Measurements from ENCODE around the gene ZFTA. TPM values are rescaled to one million over a fixed set of nuclear protein-coding genes. Genes with fewer than 3 reads are reported as not detected.

Gene ZFTA
- total RNA-seq, 1 donor: 14.5 TPM

DNA sequence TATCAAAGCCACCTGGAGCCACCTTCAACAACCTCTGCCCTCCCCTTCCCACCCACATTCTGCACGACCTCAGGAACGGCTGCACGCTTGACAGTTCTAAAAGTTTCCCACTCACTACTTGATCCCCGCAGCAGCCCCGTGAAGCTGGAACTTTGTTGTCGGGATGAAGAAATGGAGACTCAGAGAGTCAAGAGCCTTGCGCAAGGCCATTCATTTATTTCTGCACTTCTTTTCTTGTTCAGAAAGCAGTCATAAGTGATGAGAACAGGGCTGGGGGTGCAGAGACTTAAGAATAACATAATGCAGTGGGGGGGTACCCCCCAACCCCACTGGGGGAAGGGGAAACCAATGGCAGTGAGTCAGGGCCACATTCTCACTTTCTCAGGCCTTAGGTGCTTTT is 2.2 kb upstream of the ZFTA start:
- DNase-seq (ENCODE audit: insufficient read length, low spot score, missing footprints): no peak
- no peaks in the 10 kb centered on the region for H3K27me3 ChIP-seq (ENCODE audit: insufficient read depth, low read length)
- H3K79me2 ChIP-seq (ENCODE audit: insufficient read depth, low read length): peaks cover 13% of the 10 kb centered on the region
- no peak overlapping the region for H3K4me2 ChIP-seq (ENCODE audit: insufficient read depth, low read length)
- peaks cover 12% of the 10 kb centered on the region for H4K20me1 ChIP-seq (ENCODE audit: insufficient read depth, low read length)
- H3K27ac ChIP-seq (ENCODE audit: low read depth, low read length): no peak overlapping the region
- no peaks in the 10 kb centered on the region for H3K9me3 ChIP-seq (ENCODE audit: low read depth, low read length)
- no peak overlapping the region for H2AFZ ChIP-seq (ENCODE audit: low read length)
- no peaks in the 10 kb centered on the region for H3K36me3 ChIP-seq (ENCODE audit: insufficient read depth, low read length)
- no peak overlapping the region for H3K4me3 ChIP-seq (ENCODE audit: insufficient read depth, low read length)
- TF ChIP-seq, protein P1, sequence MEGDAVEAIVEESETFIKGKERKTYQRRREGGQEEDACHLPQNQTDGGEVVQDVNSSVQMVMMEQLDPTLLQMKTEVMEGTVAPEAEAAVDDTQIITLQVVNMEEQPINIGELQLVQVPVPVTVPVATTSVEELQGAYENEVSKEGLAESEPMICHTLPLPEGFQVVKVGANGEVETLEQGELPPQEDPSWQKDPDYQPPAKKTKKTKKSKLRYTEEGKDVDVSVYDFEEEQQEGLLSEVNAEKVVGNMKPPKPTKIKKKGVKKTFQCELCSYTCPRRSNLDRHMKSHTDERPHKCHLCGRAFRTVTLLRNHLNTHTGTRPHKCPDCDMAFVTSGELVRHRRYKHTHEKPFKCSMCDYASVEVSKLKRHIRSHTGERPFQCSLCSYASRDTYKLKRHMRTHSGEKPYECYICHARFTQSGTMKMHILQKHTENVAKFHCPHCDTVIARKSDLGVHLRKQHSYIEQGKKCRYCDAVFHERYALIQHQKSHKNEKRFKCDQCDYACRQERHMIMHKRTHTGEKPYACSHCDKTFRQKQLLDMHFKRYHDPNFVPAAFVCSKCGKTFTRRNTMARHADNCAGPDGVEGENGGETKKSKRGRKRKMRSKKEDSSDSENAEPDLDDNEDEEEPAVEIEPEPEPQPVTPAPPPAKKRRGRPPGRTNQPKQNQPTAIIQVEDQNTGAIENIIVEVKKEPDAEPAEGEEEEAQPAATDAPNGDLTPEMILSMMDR (IDR thresholded peaks at IDR 0.05; ENCODE audit: extremely low read depth, low read depth, low read length): no peak
- H3K4me1 ChIP-seq (ENCODE audit: insufficient read depth, low read length): peaks cover 4% of the 10 kb centered on the region

DNA sequence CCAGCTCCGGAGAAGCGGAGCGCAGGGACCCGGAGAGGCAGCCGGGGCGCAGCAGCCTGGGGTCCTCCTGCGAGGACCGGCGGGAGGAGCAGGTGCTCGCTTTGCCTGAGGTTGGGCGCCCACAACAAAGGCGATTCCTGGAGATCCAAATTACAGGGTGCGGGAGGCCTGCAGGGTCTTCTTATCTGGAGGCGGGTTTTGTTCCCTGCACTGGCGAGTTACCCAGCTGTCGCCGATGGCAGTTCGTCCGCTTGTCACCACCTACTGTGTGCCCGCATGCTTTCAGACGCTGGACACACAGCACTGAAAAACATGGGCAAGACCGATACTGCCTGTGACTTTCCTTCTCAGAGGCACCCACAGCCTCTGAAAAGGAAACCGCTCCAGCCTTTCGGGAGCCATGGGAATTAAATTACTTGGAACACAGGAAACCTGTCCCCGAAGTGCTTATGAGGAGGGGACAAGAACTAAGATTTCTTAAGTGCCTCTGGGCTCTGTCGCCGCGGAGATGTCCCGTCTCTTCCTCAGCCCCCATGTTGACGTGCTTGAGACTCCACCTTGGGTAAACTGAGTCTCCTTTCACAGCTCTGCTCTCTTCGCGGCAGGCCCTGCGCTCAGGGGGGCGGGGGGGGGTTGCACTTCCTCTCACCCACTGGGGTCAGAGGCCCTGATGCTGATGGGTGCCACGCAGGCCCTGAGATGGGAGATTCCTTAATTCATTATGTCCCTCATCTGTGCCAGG is 1.3 kb upstream of the ZFTA start:
- peaks cover 12% of the 10 kb centered on the region for H4K20me1 ChIP-seq (ENCODE audit: insufficient read depth, low read length)
- H2AFZ ChIP-seq (ENCODE audit: low read length): peak overlapping the region; percentile 83
- H3K4me1 ChIP-seq (ENCODE audit: insufficient read depth, low read length): peaks cover 4% of the 10 kb centered on the region
- no peaks in the 10 kb centered on the region for H3K36me3 ChIP-seq (ENCODE audit: insufficient read depth, low read length)
- H3K79me2 ChIP-seq (ENCODE audit: insufficient read depth, low read length): peaks cover 16% of the 10 kb centered on the region
- H3K4me2 ChIP-seq (ENCODE audit: insufficient read depth, low read length): peak overlapping the region; percentile 74
- peak; percentile 78 for DNase-seq (ENCODE audit: insufficient read length, low spot score, missing footprints)
- H3K9me3 ChIP-seq (ENCODE audit: low read depth, low read length): no peaks in the 10 kb centered on the region
- H3K27ac ChIP-seq (ENCODE audit: low read depth, low read length): no peak overlapping the region
- TF ChIP-seq, protein P1 (IDR thresholded peaks at IDR 0.05; ENCODE audit: extremely low read depth, low read depth, low read length): no peak
- H3K27me3 ChIP-seq (ENCODE audit: insufficient read depth, low read length): no peaks in the 10 kb centered on the region
- peak overlapping the region; percentile 80 for H3K4me3 ChIP-seq (ENCODE audit: insufficient read depth, low read length)

DNA sequence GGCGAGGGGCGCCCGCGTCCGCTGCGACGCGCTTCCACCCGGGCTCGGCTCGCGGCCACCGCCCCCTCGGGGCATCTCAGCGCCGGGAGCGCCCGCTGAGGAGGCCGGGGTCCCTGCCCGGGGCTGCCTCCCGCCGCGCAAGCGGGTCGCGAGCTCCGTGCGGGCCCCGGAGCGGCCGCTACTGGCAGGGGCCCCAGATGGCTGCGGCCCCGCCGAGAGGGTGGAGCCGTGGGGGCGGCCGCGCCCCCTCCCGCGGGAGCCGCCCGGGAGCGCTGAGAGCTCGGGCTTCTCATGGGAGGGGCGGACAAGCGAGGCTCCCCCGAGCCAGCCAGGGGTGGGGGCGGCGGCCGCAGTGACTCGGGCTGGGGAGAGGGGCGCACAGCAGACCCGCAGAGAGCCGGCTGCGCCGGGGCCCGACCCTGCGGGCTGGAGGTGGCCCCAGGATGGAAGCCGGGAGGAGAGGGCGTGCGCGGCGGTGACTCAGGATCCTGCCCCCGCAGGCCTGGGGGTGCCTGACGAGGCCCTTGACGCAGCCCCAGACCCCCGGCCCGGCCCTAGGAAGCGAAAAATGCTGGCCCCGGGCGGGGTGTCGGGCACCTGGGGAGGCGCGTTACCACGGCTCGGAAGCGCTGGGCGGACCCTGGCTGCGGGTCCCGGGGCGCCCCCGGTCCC is 603 bp upstream of the ZFTA start:
- Histone ChIP-seq H4K20me1 (ENCODE audit: insufficient read depth, low read length) (peaks cover 12% of the 10 kb centered on the region), H2AFZ (ENCODE audit: low read length) (peak overlapping the region; percentile 29), H3K4me2 (ENCODE audit: insufficient read depth, low read length) (peak overlapping the region; percentile 74), H3K27ac (ENCODE audit: low read depth, low read length) (no peak overlapping the region), H3K79me2 (ENCODE audit: insufficient read depth, low read length) (peaks cover 16% of the 10 kb centered on the region), H3K4me1 (ENCODE audit: insufficient read depth, low read length) (peaks cover 4% of the 10 kb centered on the region), H3K4me3 (ENCODE audit: insufficient read depth, low read length) (peak overlapping the region; percentile 80), H3K9me3 (ENCODE audit: low read depth, low read length) (no peaks in the 10 kb centered on the region), H3K27me3 (ENCODE audit: insufficient read depth, low read length) (no peaks in the 10 kb centered on the region), H3K36me3 (ENCODE audit: insufficient read depth, low read length) (no peaks in the 10 kb centered on the region)
- TF ChIP-seq, protein P1 (IDR thresholded peaks at IDR 0.05; ENCODE audit: extremely low read depth, low read depth, low read length): no peak
- peak; percentile 97 for DNase-seq (ENCODE audit: insufficient read length, low spot score, missing footprints)

DNA sequence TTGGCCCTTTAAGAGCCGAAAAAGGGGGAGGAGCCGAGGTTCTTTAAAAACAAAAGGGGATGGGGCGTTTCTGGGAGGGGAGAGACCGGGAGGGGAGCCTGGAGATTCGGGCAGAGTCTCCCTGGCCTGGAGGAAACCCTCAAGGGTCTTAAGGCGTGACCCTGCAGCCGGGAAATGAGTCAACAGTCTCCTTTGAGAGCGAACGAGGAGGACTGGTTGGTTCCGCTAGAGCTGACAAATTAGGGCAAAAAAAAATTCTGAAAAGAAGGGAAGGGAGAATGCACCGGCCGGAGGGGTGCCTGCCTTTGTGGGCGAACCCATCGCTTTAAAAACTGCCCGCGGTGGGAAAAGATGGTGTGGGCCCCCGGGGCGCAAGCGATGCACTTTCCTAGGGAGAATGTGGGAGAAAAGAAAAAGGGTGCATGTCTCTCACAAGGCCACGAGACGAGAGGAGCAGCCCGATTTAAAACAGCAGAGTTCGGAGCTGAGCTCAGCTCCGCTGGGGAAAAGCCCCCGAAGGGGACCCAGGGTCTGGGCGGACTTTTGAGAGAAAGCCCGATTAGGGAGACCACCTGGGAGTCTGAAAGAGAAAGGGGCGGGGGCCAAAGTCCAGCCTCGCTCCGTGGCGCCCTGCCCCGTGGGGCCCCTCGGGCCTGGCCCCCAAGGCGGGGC is 874 bp downstream of the ZFTA start:
- no peaks in the 10 kb centered on the region for H3K36me3 ChIP-seq (ENCODE audit: insufficient read depth, low read length)
- no peaks in the 10 kb centered on the region for H3K9me3 ChIP-seq (ENCODE audit: low read depth, low read length)
- H3K79me2 ChIP-seq (ENCODE audit: insufficient read depth, low read length): peaks cover 16% of the 10 kb centered on the region
- TF ChIP-seq, protein P1 (IDR thresholded peaks at IDR 0.05; ENCODE audit: extremely low read depth, low read depth, low read length): no peak
- peak; percentile 99 for DNase-seq (ENCODE audit: insufficient read length, low spot score, missing footprints)
- H3K4me2 ChIP-seq (ENCODE audit: insufficient read depth, low read length): peak overlapping the region; percentile 84
- H3K4me1 ChIP-seq (ENCODE audit: insufficient read depth, low read length): peaks cover 4% of the 10 kb centered on the region
- no peaks in the 10 kb centered on the region for H3K27me3 ChIP-seq (ENCODE audit: insufficient read depth, low read length)
- H4K20me1 ChIP-seq (ENCODE audit: insufficient read depth, low read length): peaks cover 12% of the 10 kb centered on the region
- H2AFZ ChIP-seq (ENCODE audit: low read length): peak overlapping the region; percentile 85
- H3K27ac ChIP-seq (ENCODE audit: low read depth, low read length): peak overlapping the region; percentile 13
- H3K4me3 ChIP-seq (ENCODE audit: insufficient read depth, low read length): peak overlapping the region; percentile 80

Measured in osteoblast (primary cell).